ENCODE measurements around the gene POSTN. TPM values are rescaled to one million over a fixed set of nuclear protein-coding genes. Genes with fewer than 3 reads are reported as not detected.

The POSTN gene
- polyA plus RNA-seq, 1 donor (not counting 4 experiments of a cell fraction or from before 2014, with no cell fraction given): 13.4 TPM

- Histone ChIP-seq H3K27ac (ENCODE audit: control insufficient read depth, insufficient read depth, low read length) (no peak overlapping the region), H3K9me3 (ENCODE audit: control insufficient read depth, low read depth, low read length) (no peaks in the 10 kb centered on the region), H3K4me3 (ENCODE audit: control insufficient read depth in 2 of 3, extremely low read depth in 1 of 3, insufficient read depth in 2 of 3, low read depth in 1 of 3, low read length in 3 of 3) (no peak overlapping the region), H3K79me2 (ENCODE audit: control insufficient read depth, insufficient read depth, low read length) (no peaks in the 10 kb centered on the region), H3K4me2 (ENCODE audit: control insufficient read depth, extremely low read depth, insufficient read depth, low read depth, low read length) (no peak overlapping the region), H2AFZ (ENCODE audit: control insufficient read depth, low read length) (no peak overlapping the region), H3K27me3 (ENCODE audit: control insufficient read depth, extremely low read depth, insufficient read depth, low read length) (no peaks in the 10 kb centered on the region), H4K20me1 (ENCODE audit: control insufficient read depth, extremely low read depth, insufficient read depth, low read length) (no peaks in the 10 kb centered on the region), H3K4me1 (ENCODE audit: control insufficient read depth, extremely low read depth, insufficient read depth, low read length) (peaks cover 3% of the 10 kb centered on the region), H3K9ac (ENCODE audit: control insufficient read depth, extremely low read depth, insufficient read depth, low read length) (no peak overlapping the region), H3K9me1 (ENCODE audit: control insufficient read depth, extremely low read depth, insufficient read depth, low read length) (no peaks in the 10 kb centered on the region), H3K36me3 (ENCODE audit: control insufficient read depth in 2 of 2, extremely low read depth in 1 of 2, insufficient read depth in 2 of 2, low read length in 2 of 2) (no peaks in the 10 kb centered on the region)
- FAIRE-seq: no peak
- DNase-seq (ENCODE audit: low read depth, low spot score): no peak
- dilution Hi-C loops (cut with MboI; ENCODE audit: extremely low pct_ligation_motif_present, low sequenced_read_pairs): no loop called here
- TF ChIP-seq CTCF (optimal IDR thresholded peaks at IDR 0.05 in 1 of 3, IDR thresholded peaks at IDR 0.05 in 1 of 3, conservative IDR thresholded peaks at IDR 0.05 in 1 of 3; ENCODE audit: extremely low read depth in 1 of 3, insufficient read depth in 2 of 3, low read length in 3 of 3): no peak
- no peak for TF ChIP-seq EZH2 (IDR thresholded peaks at IDR 0.05; ENCODE audit: low read length)
These were observed 83.3 kb downstream of the POSTN start for GRCh38 chr13:37515226-37515625.

Data from keratinocyte (primary cell).